Islet precursor cell (in vitro differentiated cells): ENCODE data around the gene PHACTR1.
"Not testable (repeated sequence)": the region's sequence is repeated elsewhere in the genome, so short reads cannot be mapped to it uniquely, and the experiment has no call there.

Experiments
- DNase-seq: peaks from one replicate; pipeline ENCODE4 v3.0.0-alpha.2; 2018

PHACTR1 gene

GRCh38 chr6:13299918-13300317 is 583.4 kb downstream of the PHACTR1 start:
- DNase-seq = peak; percentile 61

DNA sequence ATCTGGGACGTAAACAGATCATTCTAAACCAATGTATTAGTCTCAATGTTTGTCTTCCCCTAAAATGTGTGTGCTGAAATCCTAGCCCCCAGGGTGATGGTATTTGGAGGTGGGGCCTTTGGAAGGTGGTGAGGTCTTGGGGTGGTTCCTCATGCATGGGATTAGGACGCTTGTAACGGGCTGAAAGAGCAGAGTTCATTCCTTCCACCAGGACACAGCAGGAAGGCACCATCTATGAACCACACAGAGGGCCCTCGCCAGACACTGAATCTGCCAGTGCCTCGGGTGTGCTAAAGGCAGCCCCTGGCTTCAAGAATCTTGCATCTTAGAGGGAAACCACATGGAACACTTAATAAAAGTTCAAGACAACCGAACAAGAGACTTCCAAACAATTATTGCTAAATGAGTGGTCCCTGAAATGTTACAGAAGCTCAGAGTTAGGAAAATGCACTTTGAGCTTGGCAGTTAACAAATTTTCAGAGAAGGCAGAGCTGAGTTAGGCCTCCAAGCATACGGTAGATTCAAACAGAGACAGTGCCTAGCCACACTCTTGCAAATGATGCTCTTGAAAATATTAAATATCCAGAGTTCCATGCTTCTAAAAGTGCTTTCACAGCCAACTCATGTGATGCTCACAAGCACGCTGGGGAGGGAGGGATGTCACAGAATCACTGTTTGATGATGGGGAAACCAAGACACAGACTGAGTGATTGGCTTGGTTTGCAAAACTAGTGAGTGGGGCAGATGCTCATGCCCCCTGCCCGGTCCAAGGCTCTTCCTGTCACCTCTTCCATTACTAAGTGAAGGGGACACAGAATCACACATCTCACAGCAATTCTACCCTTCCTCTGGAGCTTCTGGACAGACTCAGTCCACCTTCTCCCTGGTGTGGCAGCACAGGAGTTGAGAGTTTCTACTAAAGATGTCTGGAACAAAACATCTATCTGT is 584.4 kb downstream of the PHACTR1 start:
- no peak for DNase-seq

DNA sequence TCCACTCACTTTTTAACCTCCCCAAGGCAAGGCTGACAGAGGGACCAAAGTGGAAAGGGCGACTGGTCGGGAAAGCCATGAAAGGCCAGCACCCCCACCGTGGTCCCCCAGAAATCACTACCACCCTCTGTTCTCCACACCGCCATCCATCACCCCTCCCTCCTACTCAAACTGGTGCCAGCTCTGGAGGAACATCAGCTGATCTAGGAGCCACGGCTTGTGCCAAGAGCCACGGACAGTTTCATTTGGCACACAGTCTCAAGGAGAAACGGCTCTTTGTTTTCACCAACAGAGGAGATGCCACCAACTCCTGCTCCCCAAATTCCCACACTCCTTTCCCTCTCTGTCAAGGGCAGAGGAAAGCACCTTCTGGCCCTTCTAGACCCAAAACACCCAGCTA is 585.7 kb downstream of the PHACTR1 start:
- DNase-seq = no peak

DNA sequence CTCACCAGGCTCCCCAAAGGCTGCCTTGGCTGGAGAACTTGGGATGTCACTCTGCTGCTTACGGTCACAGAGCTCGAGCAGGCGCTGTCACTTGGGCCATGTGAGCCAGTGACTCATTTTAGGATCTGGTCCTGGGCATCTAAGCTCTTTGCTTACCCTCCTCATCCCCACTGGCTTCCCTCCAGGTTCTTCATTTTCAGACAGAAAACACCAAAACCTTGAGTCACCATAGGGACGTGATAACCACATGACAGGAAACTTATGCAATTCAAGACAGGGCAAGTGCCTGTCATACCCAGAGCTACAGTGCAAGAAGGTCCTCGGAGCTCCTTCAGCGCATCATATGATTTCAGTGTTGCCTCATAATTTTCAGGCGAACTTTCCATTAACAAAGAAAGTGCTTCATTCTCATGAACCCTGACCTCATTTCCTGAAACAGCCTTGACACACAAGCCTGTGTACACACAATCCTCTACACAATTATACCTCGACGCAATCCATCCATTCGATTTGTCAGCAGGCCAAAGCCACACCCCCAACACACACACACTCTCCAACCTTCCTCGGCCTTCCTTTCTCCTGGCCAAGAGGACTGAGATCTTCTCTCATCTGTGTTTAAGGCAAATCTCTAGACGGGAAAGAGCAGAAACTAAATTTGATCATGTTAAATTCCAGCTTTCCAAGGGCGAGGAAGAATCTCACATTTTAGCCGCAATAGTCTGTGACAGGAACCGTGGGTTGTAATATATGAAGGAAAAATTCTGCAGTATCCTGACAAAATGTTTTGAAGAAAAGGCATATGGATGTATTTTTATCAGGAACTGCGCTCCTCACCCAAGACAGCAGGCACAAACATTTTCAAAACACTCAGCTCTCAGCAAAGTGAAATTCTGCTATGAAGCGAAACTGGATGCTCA is 586.4 kb downstream of the PHACTR1 start:
- DNase-seq = peak; percentile 85

DNA sequence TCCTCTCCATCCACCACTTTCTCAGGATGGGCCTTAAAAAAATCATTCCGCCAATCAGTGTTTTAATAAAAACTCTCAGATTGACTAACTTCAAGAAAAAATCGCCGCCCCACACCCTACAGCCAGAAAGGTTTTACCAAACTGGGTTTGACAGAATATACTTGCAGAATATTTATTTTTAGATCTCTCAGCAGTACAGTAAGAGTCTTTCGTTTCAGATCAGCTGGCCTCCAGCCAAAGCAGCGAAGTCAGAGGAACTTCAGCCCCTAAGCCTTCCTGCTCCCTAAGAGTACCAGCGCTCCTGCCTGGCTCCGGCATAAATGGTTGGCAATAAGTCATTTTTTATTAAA is 587.1 kb downstream of the PHACTR1 start:
- DNase-seq = no peak

DNA sequence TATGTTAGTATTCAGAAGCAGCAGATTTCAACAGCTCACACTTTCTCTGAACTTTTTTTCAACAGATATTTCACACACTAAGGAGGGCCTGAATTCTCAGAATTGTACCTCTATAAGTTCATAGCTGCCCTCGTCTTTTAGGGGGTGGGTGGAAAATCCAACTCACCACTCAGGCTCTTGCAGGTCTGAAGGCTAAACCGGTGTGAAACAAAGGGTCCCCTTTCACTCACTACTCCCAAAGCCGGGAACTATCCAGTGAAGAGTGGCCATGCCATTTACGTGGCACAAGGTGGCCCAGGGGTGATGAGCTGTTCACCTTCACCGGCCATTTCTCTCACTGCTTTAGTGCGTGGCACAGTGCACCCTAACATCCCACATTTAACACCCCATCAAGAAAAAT is 587.5 kb downstream of the PHACTR1 start:
- DNase-seq = no peak

DNA sequence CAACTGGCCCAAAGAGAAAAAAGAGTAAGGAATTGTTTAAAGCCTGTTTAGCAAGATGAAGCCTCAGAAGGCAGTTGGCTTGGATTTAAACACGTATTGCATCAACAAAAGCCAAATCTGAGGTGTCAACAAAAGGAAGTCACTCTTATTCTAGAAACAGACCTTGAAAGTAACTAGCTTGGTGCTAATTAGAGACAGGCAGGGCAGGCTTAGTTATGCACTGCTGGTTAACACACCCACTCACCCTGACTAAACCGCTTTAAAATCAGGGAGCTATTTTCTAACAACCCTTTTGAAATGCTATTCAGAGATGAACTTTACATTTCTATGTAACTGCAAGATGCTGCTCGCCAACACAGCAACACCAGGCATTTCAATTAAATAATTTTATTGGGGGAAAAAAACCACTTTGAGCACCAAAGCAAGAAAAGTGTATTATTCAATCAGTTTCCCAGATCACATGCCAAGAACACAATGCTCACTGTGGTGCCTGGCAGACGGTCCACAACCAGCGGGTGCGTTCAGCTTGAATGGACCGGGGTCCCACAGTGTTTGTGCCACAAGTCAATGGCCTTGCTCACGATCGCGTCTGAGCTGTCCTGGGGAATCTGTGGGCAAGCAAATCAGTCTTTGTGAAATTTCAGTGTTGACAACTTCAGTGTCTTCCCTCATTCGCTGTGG is 588.2 kb downstream of the PHACTR1 start:
- no peak for DNase-seq

DNA sequence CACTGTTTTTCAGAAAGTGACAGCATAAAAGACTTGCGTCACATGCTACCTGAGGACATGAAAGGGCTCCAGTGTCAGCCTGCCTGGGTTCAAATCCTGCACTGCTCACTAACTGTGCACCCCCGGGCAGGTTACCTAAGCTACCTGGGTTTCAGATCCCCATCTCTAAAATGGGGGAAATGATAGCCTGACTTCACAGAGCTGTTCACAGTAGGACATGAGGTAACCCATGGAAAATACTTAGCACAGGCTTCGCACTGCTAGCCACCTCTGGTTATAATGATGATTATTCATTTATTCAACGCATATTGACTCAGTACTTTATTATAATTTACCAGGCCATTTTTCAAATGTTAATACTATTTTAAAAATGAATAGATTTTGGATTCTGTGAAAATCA is 588.7 kb downstream of the PHACTR1 start:
- no peak for DNase-seq

- no peak for DNase-seq
These were observed 589.2 kb downstream of the PHACTR1 start for GRCh38 chr6:13305791-13306190.

DNA sequence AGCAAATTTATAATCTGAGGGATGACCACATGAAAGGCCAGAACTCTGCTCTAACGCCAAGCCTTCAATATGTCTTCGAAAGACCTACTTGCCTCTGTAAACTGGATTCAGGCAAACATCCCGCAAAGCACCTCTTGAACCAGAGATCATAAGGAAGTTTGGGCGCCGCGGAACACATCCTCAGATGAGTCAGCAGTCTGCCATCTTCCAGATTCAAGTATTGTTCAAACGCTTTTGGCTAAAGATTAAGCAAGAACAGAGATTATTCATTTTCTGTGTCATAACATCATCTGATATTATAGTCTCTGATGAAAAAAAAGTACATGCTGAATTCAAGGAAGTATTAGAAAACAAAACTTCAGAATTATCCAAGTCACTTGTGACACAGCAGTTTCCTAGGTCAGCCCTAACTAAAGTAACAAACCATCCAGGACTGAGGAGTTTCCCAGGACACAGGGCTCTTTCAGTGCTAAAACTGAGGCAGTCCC is 591.0 kb downstream of the PHACTR1 start:
- DNase-seq = no peak

GRCh38 chr6:13308332-13308731 is 591.8 kb downstream of the PHACTR1 start:
- peak; percentile 10 for DNase-seq

GRCh38 chr6:13311155-13311554 is 594.6 kb downstream of the PHACTR1 start:
- DNase-seq = no peak

- no peak for DNase-seq
These were observed 598.2 kb downstream of the PHACTR1 start for GRCh38 chr6:13314806-13315205.

- no peak for DNase-seq
These were observed 599.3 kb downstream of the PHACTR1 start for GRCh38 chr6:13315896-13316295.

GRCh38 chr6:13318821-13319220 is 602.3 kb downstream of the PHACTR1 start:
- DNase-seq = no peak

- no peak for DNase-seq
These were observed 603.5 kb downstream of the PHACTR1 start for GRCh38 chr6:13319891-13320564.

DNA sequence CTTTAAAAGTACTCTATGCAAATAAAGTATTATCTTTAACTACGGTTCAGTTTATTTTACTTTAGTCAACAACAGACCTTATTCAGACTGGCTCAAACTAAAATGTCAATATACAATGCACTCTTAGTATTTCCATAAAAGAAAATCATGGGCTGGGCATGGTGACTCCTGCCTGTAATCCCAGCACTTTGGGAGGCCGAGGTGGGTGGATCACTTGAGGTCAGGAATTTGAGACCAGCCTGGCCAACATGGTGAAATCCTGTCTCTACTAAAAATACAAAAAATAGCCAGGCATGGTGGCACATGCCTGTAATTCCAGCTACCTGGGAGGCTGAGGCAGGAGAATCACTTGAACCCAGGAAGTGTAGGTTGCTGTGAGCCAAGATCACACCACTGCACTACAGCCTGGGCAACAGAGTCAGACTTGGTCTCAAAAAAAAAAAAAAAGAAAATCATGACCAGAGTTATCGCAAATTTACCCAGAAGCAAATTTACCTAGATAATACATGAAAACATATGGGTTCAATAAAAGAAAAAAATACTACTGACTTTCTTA is 609.5 kb downstream of the PHACTR1 start:
- not testable (repeated sequence) for DNase-seq

GRCh38 chr6:13327691-13328075 is 611.1 kb downstream of the PHACTR1 start:
- no peak for DNase-seq

DNA sequence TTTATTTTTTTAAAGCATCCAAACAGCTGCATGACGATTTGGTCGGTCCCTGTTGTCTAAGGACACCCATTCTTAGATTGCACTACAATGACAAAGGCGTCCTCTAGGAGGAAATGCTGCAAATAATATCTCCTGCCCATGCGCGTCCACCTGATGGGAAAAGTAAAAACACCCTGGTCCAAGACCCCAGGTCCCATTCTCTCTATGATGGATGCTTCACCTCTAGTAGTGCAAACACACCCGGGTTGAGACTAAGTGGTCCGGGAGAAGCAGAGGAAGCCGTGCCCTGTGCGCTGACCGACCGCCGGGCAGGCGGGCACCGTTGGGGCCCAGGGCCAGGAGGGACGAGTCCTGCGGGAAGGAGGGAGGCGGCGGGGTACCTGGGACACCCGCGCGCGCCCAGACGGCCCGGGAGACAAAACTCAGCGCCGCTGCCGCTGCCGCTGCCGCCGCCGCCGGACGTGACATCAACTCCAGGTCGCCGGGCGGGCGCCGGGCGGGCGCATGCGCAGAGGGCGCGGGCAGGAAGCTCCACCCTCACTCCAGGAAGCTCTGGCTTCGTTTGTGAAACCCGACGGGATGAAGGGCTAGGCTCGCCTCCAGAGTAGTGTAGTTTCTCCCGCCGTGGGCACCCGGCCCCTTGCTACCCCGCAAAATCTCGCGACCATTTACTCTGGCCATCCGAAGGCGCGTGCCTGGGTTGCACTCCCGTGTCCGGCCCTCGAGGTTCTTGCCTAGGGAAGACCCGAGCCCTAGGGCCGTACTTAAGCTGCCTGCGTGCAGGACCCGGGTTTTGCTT is 611.7 kb downstream of the PHACTR1 start, which contains the start of gene TBC1D7:
Gene TBC1D7 (minus strand): TSS at position 462 of the 799 bp plus-strand sequence. CDS start 1,639 bp downstream, outside the sequence.
- peak; percentile 98 for DNase-seq

GRCh38 chr6:13328875-13329183 is 612.3 kb downstream of the PHACTR1 start:
- no peak for DNase-seq
